ENCODE data around the gene KCNH6.

Gene KCNH6

GRCh38 chr17:63487014-63487339, 36.2 kb upstream of the KCNH6 start:
- Histone ChIP-seq H3K4me3 (ENCODE audit: control insufficient read depth in 1 of 7, extremely low read depth in 1 of 7, insufficient read depth in 4 of 7, low read depth in 2 of 7, low read length in 6 of 7) (no peak overlapping the region), H3K36me3 (ENCODE audit: control insufficient read depth in 4 of 4, insufficient read depth in 4 of 4, low read length in 3 of 4) (peaks cover 0 to 16% (median 0%) of the 10 kb centered on the region in 4 experiments), H3K27ac (ENCODE audit: insufficient read depth in 1 of 2, low read depth in 1 of 2, low read length in 2 of 2, poor library complexity in 1 of 2, severe bottlenecking in 2 of 2) (no peak overlapping the region), H3K4me1 (ENCODE audit: control extremely low read depth in 1 of 4, control insufficient read depth in 4 of 4, insufficient read depth in 4 of 4, low read length in 3 of 4) (no peaks in the 10 kb centered on the region), H3K9me3 (ENCODE audit: control extremely low read depth in 1 of 5, control insufficient read depth in 4 of 5, insufficient read depth in 2 of 5, low read depth in 1 of 5, low read length in 4 of 5) (no peaks in the 10 kb centered on the region), H3K27me3 (replicated peaks in 2 of 5; ENCODE audit: control insufficient read depth in 4 of 5, insufficient read depth in 5 of 5, low read length in 4 of 5) (no peaks in the 10 kb centered on the region)
- WGBS (ENCODE audit: insufficient coverage), result 98% methylated on average over 8 of the region's 11 CpGs
- DNase-seq, result no peak
- ChIA-PET POLR2A (no interaction called here), CTCF (interaction anchor here (0.8 to 3.0 kb wide), 8 partner anchors 8 to 81 kb away, joined by 3 to 23 read pairs (median 4); partner anchors contain the start of gene CYB561)

GRCh38 chr17:63488851-63489250, 34.3 kb upstream of the KCNH6 start:
- Histone ChIP-seq H3K4me1 (ENCODE audit: control extremely low read depth in 1 of 4, control insufficient read depth in 4 of 4, insufficient read depth in 4 of 4, low read length in 3 of 4) (no peaks in the 10 kb centered on the region), H3K9me3 (ENCODE audit: control extremely low read depth in 1 of 5, control insufficient read depth in 4 of 5, insufficient read depth in 2 of 5, low read depth in 1 of 5, low read length in 4 of 5) (no peaks in the 10 kb centered on the region), H3K4me3 (ENCODE audit: control insufficient read depth in 1 of 7, extremely low read depth in 1 of 7, insufficient read depth in 4 of 7, low read depth in 2 of 7, low read length in 6 of 7) (no peak overlapping the region), H3K27me3 (replicated peaks in 2 of 5; ENCODE audit: control insufficient read depth in 4 of 5, insufficient read depth in 5 of 5, low read length in 4 of 5) (no peaks in the 10 kb centered on the region), H3K27ac (ENCODE audit: insufficient read depth in 1 of 2, low read depth in 1 of 2, low read length in 2 of 2, poor library complexity in 1 of 2, severe bottlenecking in 2 of 2) (no peak overlapping the region), H3K36me3 (ENCODE audit: control insufficient read depth in 4 of 4, insufficient read depth in 4 of 4, low read length in 3 of 4) (peaks cover 0 to 12% (median 0%) of the 10 kb centered on the region in 4 experiments)
- ChIA-PET POLR2A (no interaction called here), CTCF (interaction anchor here (1.1 to 2.7 kb wide), 3 partner anchors 7 to 66 kb away, joined by 3 to 15 read pairs (median 9); no protein-coding TSS in a partner anchor)
- whole genome bisulfite sequencing (ENCODE audit: insufficient coverage), result 96% methylated on average over 8 of the region's 10 CpGs
- no peak for DNase-seq

- Histone ChIP-seq H3K27ac (ENCODE audit: insufficient read depth in 1 of 2, low read depth in 1 of 2, low read length in 2 of 2, poor library complexity in 1 of 2, severe bottlenecking in 2 of 2) (no peak overlapping the region), H3K9me3 (ENCODE audit: control extremely low read depth in 1 of 5, control insufficient read depth in 4 of 5, insufficient read depth in 2 of 5, low read depth in 1 of 5, low read length in 4 of 5) (no peaks in the 10 kb centered on the region), H3K4me1 (ENCODE audit: control extremely low read depth in 1 of 4, control insufficient read depth in 4 of 4, insufficient read depth in 4 of 4, low read length in 3 of 4) (no peaks in the 10 kb centered on the region), H3K27me3 (replicated peaks in 2 of 5; ENCODE audit: control insufficient read depth in 4 of 5, insufficient read depth in 5 of 5, low read length in 4 of 5) (no peaks in the 10 kb centered on the region), H3K36me3 (ENCODE audit: control insufficient read depth in 4 of 4, insufficient read depth in 4 of 4, low read length in 3 of 4) (peaks cover 0 to 10% (median 0%) of the 10 kb centered on the region in 4 experiments), H3K4me3 (ENCODE audit: control insufficient read depth in 1 of 7, extremely low read depth in 1 of 7, insufficient read depth in 4 of 7, low read depth in 2 of 7, low read length in 6 of 7) (no peak overlapping the region)
- 93% methylated on average over 3 of the region's 6 CpGs for WGBS (ENCODE audit: insufficient coverage)
- ChIA-PET CTCF (no interaction called here), POLR2A (no interaction called here)
- DNase-seq, result no peak
Measured at GRCh38 chr17:63489291-63489690, 33.9 kb upstream of the KCNH6 start.

GRCh38 chr17:63490329-63490728, 32.8 kb upstream of the KCNH6 start:
- WGBS (ENCODE audit: insufficient coverage), result 93% methylated on average over 9 of the region's 10 CpGs
- Histone ChIP-seq H3K9me3 (ENCODE audit: control extremely low read depth in 1 of 5, control insufficient read depth in 4 of 5, insufficient read depth in 2 of 5, low read depth in 1 of 5, low read length in 4 of 5) (no peaks in the 10 kb centered on the region), H3K36me3 (ENCODE audit: control insufficient read depth in 4 of 4, insufficient read depth in 4 of 4, low read length in 3 of 4) (peaks cover 0 to 10% (median 0%) of the 10 kb centered on the region in 4 experiments), H3K27ac (ENCODE audit: insufficient read depth in 1 of 2, low read depth in 1 of 2, low read length in 2 of 2, poor library complexity in 1 of 2, severe bottlenecking in 2 of 2) (no peak overlapping the region), H3K4me1 (ENCODE audit: control extremely low read depth in 1 of 4, control insufficient read depth in 4 of 4, insufficient read depth in 4 of 4, low read length in 3 of 4) (no peaks in the 10 kb centered on the region), H3K4me3 (ENCODE audit: control insufficient read depth in 1 of 7, extremely low read depth in 1 of 7, insufficient read depth in 4 of 7, low read depth in 2 of 7, low read length in 6 of 7) (no peak overlapping the region), H3K27me3 (replicated peaks in 2 of 5; ENCODE audit: control insufficient read depth in 4 of 5, insufficient read depth in 5 of 5, low read length in 4 of 5) (no peaks in the 10 kb centered on the region)
- POLR2A ChIA-PET, result no interaction called here
- CTCF ChIA-PET, result no interaction called here
- no peak for DNase-seq

- ChIA-PET CTCF (interaction anchor here (1.0 kb wide), 1 partner anchor 37 kb away, joined by 3 read pairs; no protein-coding TSS in a partner anchor), POLR2A (no interaction called here)
- Histone ChIP-seq H3K9me3 (ENCODE audit: control extremely low read depth in 1 of 5, control insufficient read depth in 4 of 5, insufficient read depth in 2 of 5, low read depth in 1 of 5, low read length in 4 of 5) (no peaks in the 10 kb centered on the region), H3K4me3 (ENCODE audit: control insufficient read depth in 1 of 7, extremely low read depth in 1 of 7, insufficient read depth in 4 of 7, low read depth in 2 of 7, low read length in 6 of 7) (no peak overlapping the region), H3K27me3 (replicated peaks in 2 of 5; ENCODE audit: control insufficient read depth in 4 of 5, insufficient read depth in 5 of 5, low read length in 4 of 5) (no peaks in the 10 kb centered on the region), H3K27ac (ENCODE audit: insufficient read depth in 1 of 2, low read depth in 1 of 2, low read length in 2 of 2, poor library complexity in 1 of 2, severe bottlenecking in 2 of 2) (no peak overlapping the region), H3K4me1 (ENCODE audit: control extremely low read depth in 1 of 4, control insufficient read depth in 4 of 4, insufficient read depth in 4 of 4, low read length in 3 of 4) (no peaks in the 10 kb centered on the region), H3K36me3 (ENCODE audit: control insufficient read depth in 4 of 4, insufficient read depth in 4 of 4, low read length in 3 of 4) (peaks cover 0 to 13% (median 0%) of the 10 kb centered on the region in 4 experiments)
- DNase-seq, result no peak
- WGBS (ENCODE audit: insufficient coverage), result 97% methylated on average over 18 of the region's 22 CpGs
Measured at GRCh38 chr17:63490858-63491400, 32.2 kb upstream of the KCNH6 start.

- WGBS (ENCODE audit: insufficient coverage), result 94% methylated on average over 8 of the region's 8 CpGs
- Histone ChIP-seq H3K4me1 (ENCODE audit: control extremely low read depth in 1 of 4, control insufficient read depth in 4 of 4, insufficient read depth in 4 of 4, low read length in 3 of 4) (no peaks in the 10 kb centered on the region), H3K36me3 (ENCODE audit: control insufficient read depth in 4 of 4, insufficient read depth in 4 of 4, low read length in 3 of 4) (peaks cover 0 to 13% (median 0%) of the 10 kb centered on the region in 4 experiments), H3K4me3 (ENCODE audit: control insufficient read depth in 1 of 7, extremely low read depth in 1 of 7, insufficient read depth in 4 of 7, low read depth in 2 of 7, low read length in 6 of 7) (no peak overlapping the region), H3K27me3 (replicated peaks in 2 of 5; ENCODE audit: control insufficient read depth in 4 of 5, insufficient read depth in 5 of 5, low read length in 4 of 5) (no peaks in the 10 kb centered on the region), H3K9me3 (ENCODE audit: control extremely low read depth in 1 of 5, control insufficient read depth in 4 of 5, insufficient read depth in 2 of 5, low read depth in 1 of 5, low read length in 4 of 5) (no peaks in the 10 kb centered on the region), H3K27ac (ENCODE audit: insufficient read depth in 1 of 2, low read depth in 1 of 2, low read length in 2 of 2, poor library complexity in 1 of 2, severe bottlenecking in 2 of 2) (no peak overlapping the region)
- ChIA-PET CTCF (interaction anchor here (1.0 kb wide), 1 partner anchor 38 kb away, joined by 3 read pairs; no protein-coding TSS in a partner anchor), POLR2A (no interaction called here)
- no peak for DNase-seq
Measured at GRCh38 chr17:63491413-63491812, 31.7 kb upstream of the KCNH6 start.

GRCh38 chr17:63491977-63492618, 31.1 kb upstream of the KCNH6 start:
- no peak overlapping the region for H3K27ac ChIP-seq (ENCODE audit: insufficient read depth in 1 of 2, low read depth in 1 of 2, low read length in 2 of 2, poor library complexity in 1 of 2, severe bottlenecking in 2 of 2)
- DNase-seq, result no peak
- no peaks in the 10 kb centered on the region for H3K27me3 ChIP-seq (replicated peaks in 2 of 5; ENCODE audit: control insufficient read depth in 4 of 5, insufficient read depth in 5 of 5, low read length in 4 of 5)
- H3K36me3 ChIP-seq (ENCODE audit: control insufficient read depth in 4 of 4, insufficient read depth in 4 of 4, low read length in 3 of 4), result peaks cover 0 to 13% (median 0%) of the 10 kb centered on the region in 4 experiments
- no peaks in the 10 kb centered on the region for H3K9me3 ChIP-seq (ENCODE audit: control extremely low read depth in 1 of 5, control insufficient read depth in 4 of 5, insufficient read depth in 2 of 5, low read depth in 1 of 5, low read length in 4 of 5)
- no peaks in the 10 kb centered on the region for H3K4me1 ChIP-seq (ENCODE audit: control extremely low read depth in 1 of 4, control insufficient read depth in 4 of 4, insufficient read depth in 4 of 4, low read length in 3 of 4)
- WGBS (ENCODE audit: insufficient coverage), result 99% methylated on average over 10 of the region's 10 CpGs
- POLR2A ChIA-PET, result no interaction called here
- CTCF ChIA-PET, result interaction anchor here (1.0 kb wide), 1 partner anchor 38 kb away, joined by 3 read pairs; no protein-coding TSS in a partner anchor
- H3K4me3 ChIP-seq (ENCODE audit: control insufficient read depth in 1 of 7, extremely low read depth in 1 of 7, insufficient read depth in 4 of 7, low read depth in 2 of 7, low read length in 6 of 7), result no peak overlapping the region
